BJ (cell line): ENCODE results near the gene COG2. TPM values are rescaled to one million over a fixed set of nuclear protein-coding genes. Genes with fewer than 3 reads are reported as not detected.

Source experiments
- CTCF ChIA-PET: fragments of 350-600 bp; formaldehyde crosslinking; extraction: SDS; loops from one replicate; lab custom pipeline; 2021; ENCODE audit warnings: antibody characterized with exemption, inconsistent platforms; lab: Yijun Ruan, JAX
- POLR2A ChIA-PET: fragments of 300-600 bp; sonication (Branson Sonifier 250); formaldehyde crosslinking; extraction: SDS; loops from one replicate; lab custom pipeline; 2021; ENCODE audit warnings: antibody characterized with exemption; lab: Charles Lee
- DNase-seq: peaks from one replicate; pipeline ENCODE4 v3.0.0-alpha.2; 2011; ENCODE audit warnings: low read depth
- H3K27me3 ChIP-seq: 2 replicates; pipeline ENCODE4 v1.6.0; 2011; ENCODE audit warnings: low read length; ENCODE audit not compliant: control insufficient read depth, insufficient read depth
- H3K36me3 ChIP-seq: 2 replicates; pipeline ENCODE4 v1.5.1; 2011; ENCODE audit warnings: low read length; ENCODE audit not compliant: control insufficient read depth, insufficient read depth
- H3K4me3 ChIP-seq: 2 replicates; pipeline ENCODE4 v1.5.1; 2011; ENCODE audit warnings: low read depth, mild to moderate bottlenecking, control low read depth, low read length
- polyA plus RNA-seq: library from polyadenylated mRNA; depleted of rRNA; stranded (reverse); fragments of >200 nt; gene quantifications from 2 replicates; pipeline ENCODE4 v1.2.3, GENCODE V29; 2011
- TF ChIP-seq, protein P1 (sequence below): IDR thresholded peaks from 2 replicates; pipeline ENCODE4 v1.5.1; 2011; ENCODE audit warnings: low read depth, mild to moderate bottlenecking, control low read depth, inconsistent platforms, low read length, moderate library complexity; ENCODE audit not compliant: insufficient read depth

Gene COG2
- polyA plus RNA-seq, 1 experiment: 12.0 TPM

DNA sequence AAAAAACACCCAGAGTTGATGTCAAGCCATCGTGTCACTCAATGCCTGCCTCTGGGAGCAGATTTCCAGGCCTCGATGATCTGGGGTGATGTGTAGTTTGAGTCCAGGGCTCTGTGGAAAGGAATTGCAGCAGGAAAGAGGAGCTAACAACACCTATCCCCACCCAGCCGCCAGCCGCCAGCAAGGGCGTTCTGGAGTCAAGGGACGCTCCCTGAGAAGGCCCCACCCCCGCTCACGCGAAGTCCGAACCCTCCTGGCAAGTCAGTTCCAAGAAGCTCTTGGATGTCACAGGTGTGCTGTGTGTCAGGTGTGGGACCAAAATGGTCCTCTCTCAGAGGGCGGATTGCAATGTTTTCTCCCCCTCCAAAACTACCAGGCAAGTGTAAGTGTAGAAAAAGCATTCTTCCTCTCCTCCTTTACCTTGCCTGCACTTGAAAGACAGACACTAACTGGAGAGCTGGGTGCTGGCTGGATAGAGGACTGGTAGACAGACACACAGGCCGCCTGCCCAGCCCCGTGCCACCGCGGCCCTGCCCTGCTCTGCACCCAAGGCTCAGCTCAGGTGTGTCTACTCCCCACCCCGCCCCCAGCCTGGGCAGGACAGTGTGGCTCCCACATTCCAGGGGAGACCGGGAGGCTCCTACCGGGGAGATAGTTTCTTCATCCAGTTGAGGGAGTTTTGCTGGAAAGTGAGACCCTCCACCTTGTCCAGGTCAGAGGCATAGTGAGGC lies 63.2 kb downstream of the COG2 start:
- DNase-seq: no peak
- Histone ChIP-seq H3K36me3 (no peaks in the 10 kb centered on the region), H3K27me3 (peaks cover 1% of the 10 kb centered on the region; the same call in 1 of the 2 replicates), H3K4me3 (no peak overlapping the region)
- ChIA-PET CTCF (no interaction called here), POLR2A (no interaction called here)
- TF ChIP-seq, protein P1, sequence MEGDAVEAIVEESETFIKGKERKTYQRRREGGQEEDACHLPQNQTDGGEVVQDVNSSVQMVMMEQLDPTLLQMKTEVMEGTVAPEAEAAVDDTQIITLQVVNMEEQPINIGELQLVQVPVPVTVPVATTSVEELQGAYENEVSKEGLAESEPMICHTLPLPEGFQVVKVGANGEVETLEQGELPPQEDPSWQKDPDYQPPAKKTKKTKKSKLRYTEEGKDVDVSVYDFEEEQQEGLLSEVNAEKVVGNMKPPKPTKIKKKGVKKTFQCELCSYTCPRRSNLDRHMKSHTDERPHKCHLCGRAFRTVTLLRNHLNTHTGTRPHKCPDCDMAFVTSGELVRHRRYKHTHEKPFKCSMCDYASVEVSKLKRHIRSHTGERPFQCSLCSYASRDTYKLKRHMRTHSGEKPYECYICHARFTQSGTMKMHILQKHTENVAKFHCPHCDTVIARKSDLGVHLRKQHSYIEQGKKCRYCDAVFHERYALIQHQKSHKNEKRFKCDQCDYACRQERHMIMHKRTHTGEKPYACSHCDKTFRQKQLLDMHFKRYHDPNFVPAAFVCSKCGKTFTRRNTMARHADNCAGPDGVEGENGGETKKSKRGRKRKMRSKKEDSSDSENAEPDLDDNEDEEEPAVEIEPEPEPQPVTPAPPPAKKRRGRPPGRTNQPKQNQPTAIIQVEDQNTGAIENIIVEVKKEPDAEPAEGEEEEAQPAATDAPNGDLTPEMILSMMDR: no peak

DNA sequence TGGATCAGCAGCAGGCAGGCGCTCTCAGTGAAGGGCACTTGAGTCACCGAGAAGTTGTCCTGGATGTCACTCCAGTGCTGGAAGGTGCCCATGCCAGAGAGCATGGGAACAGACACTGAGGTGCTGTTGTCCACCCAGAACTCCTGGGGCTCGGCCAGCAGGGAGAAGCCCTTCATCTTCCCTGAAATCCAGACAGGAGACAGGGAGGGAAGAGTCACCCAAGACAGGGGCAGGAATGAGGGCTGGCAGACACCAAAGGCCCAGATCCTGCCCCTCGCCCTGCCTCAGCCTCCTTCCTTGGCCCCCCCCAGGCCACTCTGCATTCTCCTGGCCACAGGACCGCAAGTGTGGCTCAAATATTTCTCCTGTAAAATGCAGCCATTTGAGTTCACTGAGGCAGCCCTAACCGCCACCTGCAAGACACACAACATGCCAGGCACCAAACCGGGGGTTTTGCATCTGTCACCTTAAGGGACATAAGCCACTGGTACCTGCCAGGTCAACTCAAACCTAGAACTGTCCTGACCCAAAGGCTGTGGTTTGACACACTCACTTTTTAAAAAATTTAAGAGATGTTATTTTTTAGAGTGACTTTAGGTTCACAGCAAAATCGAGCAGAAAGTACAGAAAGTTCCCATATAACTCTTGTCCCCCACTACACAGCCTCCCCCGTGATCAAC lies 63.9 kb downstream of the COG2 start:
- Histone ChIP-seq H3K4me3 (no peak overlapping the region), H3K27me3 (peaks cover 1% of the 10 kb centered on the region; the same call in 1 of the 2 replicates), H3K36me3 (no peaks in the 10 kb centered on the region)
- ChIA-PET POLR2A (no interaction called here), CTCF (no interaction called here)
- TF ChIP-seq, protein P1: no peak
- no peak for DNase-seq

DNA sequence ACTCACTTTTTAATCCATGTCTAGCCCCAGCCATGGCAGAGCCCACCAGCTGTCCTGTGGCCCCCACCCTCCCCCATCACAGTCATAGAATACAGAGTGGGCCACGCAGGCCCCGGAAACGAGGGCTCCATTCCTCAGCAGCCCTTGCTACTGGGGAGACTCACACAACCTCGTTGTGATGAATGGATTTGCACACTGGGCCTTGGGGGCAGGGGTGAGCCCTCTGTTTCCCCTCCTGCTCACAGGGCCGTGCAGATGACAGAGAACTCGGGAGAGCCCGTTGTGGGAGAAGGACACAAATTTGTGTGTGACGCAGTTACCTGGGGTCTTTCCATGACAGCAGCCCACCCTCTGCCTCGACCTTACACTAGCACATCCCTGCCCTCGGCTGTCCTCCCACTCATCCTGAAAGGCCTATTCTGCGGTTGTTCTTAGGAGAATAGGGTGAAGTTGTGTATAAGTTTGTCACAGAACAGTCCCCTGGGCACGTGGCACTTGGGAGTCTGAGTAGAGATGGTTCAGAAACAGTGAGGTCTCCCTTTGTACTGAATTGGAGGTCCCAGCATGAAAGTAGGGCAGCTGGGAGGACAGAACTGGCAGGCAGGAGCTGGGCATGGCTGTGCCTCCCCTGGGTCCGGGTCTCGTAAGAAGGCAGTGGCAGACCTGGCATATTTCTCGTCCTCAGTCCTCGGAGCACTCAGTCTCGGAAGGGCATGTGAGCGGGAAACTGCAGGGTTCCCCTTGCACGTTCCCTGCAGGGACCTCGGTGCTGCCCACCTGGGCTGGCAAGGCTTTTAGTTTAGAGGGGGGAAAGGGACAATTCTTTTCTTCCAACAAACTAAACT lies 64.8 kb downstream of the COG2 start:
- no peaks in the 10 kb centered on the region for H3K27me3 ChIP-seq
- ChIA-PET POLR2A (no interaction called here), CTCF (no interaction called here)
- TF ChIP-seq, protein P1: no peak
- no peak for DNase-seq
- H3K4me3 ChIP-seq: no peak overlapping the region
- H3K36me3 ChIP-seq: no peaks in the 10 kb centered on the region

DNA sequence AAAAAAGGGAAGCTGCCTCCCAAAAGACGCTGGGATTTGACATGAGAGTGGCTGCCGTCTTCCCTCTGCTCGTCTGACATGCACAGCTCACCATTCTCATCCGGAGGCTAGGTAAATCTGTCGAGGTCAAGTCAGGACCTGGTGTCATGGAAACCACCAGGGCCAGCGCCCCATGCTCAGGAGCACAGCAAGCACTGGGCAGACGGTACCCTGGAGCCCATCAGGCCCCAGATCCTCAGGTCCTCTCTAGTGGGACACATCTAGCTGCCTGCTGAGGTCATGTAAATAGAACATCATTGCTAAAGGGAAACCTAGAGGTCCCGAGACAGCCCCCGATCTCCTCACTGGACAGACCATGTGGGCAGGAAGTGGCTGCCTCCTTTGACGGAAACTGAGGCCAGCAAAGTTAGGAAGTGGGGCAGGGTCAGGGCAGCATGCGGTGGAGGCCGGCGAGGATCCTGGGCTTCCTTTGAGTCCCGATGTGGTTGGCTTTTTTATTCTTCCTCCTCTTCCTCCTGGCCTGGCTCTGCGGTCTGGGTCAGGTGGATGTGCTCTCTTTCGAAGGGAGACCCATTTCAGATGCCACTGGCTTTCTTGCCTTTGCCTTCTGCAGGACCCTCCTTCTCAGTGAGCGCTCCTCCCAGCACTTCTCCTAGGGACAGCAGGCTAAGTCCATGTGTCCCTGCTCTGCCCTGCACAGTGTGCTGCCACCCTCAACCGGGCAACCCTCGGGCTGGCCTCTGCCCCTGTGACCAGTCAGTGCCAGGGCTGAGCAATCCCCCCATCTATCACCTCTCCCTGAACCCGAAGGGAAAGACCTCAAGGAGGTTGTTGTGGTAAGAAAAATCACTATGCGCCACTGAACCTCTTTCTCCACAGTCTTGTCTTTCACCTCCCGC lies 65.7 kb downstream of the COG2 start:
- POLR2A ChIA-PET: no interaction called here
- H3K4me3 ChIP-seq: no peak overlapping the region
- no peaks in the 10 kb centered on the region for H3K27me3 ChIP-seq
- CTCF ChIA-PET: no interaction called here
- DNase-seq: no peak
- no peaks in the 10 kb centered on the region for H3K36me3 ChIP-seq
- TF ChIP-seq, protein P1: no peak
